RWPE1 (cell line): Measurements from ENCODE around the gene LRMDA.
A peak's percentile ranks its signal among the peaks of the same experiment; 100 is the strongest.

Source experiments
- CTCF ChIA-PET: fragments of 350-600 bp; sonication (Branson Sonifier 250); formaldehyde crosslinking; extraction: SDS; loops from one replicate; lab custom pipeline; 2021; lab: Yijun Ruan, JAX
- POLR2A ChIA-PET: fragments of 400-600 bp; formaldehyde crosslinking; extraction: SDS; loops from one replicate; lab custom pipeline; 2020; ENCODE audit warnings: antibody characterized with exemption; ENCODE audit not compliant: low non-redundant PET; lab: Yijun Ruan, JAX
- DNase-seq: peaks from one replicate; pipeline ENCODE4 v3.0.0; 2012; ENCODE audit warnings: low spot score
- H3K27ac ChIP-seq: fragments of 450-650 bp; 2 replicates; pipeline ENCODE4 v1.5.1; 2017
- TF ChIP-seq, protein P1 (sequence below): fragments of 450-650 bp; conservative IDR thresholded peaks from 2 replicates; pipeline ENCODE4 v1.5.1; 2017; ENCODE audit warnings: low read depth, mild to moderate bottlenecking

LRMDA gene

GRCh38 chr10:75902816-75903215 lies 471.4 kb downstream of the LRMDA start:
- ChIA-PET CTCF (interaction anchor here (0.5 kb wide), 1 partner anchor 458 kb away, joined by 4 read pairs; no protein-coding TSS in a partner anchor), POLR2A (no interaction called here)
- TF ChIP-seq, protein P1, sequence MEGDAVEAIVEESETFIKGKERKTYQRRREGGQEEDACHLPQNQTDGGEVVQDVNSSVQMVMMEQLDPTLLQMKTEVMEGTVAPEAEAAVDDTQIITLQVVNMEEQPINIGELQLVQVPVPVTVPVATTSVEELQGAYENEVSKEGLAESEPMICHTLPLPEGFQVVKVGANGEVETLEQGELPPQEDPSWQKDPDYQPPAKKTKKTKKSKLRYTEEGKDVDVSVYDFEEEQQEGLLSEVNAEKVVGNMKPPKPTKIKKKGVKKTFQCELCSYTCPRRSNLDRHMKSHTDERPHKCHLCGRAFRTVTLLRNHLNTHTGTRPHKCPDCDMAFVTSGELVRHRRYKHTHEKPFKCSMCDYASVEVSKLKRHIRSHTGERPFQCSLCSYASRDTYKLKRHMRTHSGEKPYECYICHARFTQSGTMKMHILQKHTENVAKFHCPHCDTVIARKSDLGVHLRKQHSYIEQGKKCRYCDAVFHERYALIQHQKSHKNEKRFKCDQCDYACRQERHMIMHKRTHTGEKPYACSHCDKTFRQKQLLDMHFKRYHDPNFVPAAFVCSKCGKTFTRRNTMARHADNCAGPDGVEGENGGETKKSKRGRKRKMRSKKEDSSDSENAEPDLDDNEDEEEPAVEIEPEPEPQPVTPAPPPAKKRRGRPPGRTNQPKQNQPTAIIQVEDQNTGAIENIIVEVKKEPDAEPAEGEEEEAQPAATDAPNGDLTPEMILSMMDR = no peak
- no peak overlapping the region for H3K27ac ChIP-seq
- no peak for DNase-seq

- ChIA-PET POLR2A (no interaction called here), CTCF (interaction anchor here (0.7 to 1.2 kb wide), 2 partner anchors 352 to 501 kb away, joined by 3 read pairs; no protein-coding TSS in a partner anchor)
- TF ChIP-seq, protein P1 = no peak
- DNase-seq = no peak
- no peak overlapping the region for H3K27ac ChIP-seq
Observed at GRCh38 chr10:75904499-75905283, 473.3 kb downstream of the LRMDA start.

- no peak for DNase-seq
- H3K27ac ChIP-seq = no peak overlapping the region
- ChIA-PET POLR2A (no interaction called here), CTCF (interaction anchor here (0.7 to 1.3 kb wide), 3 partner anchors 353 to 505 kb away, joined by 3 read pairs; no protein-coding TSS in a partner anchor)
- TF ChIP-seq, protein P1 = no peak
Observed at GRCh38 chr10:75905490-75905889, 474.1 kb downstream of the LRMDA start.

DNA sequence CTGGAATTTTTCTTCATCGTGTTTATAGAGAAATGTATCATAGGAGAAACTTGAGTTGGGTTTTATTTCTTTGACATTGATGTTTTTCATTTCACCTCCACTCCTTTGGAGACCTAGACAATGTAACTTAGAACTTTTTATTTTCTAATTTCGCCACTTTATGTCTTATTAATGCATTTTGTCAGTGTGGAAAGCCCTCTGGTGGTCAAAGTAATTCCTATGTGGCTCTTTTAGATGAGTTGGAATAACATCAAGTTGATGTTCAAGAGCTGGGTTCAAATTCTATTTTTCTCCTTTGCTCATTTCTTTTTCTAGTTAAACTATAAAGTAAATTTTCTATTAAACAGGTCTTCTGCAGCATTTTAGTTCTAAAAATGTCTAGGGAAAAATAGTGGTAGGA lies 478.6 kb downstream of the LRMDA start:
- peak; percentile 9 for DNase-seq
- TF ChIP-seq, protein P1 = peak; percentile 50
- no peak overlapping the region for H3K27ac ChIP-seq
- CTCF ChIA-PET = interaction anchor here (0.5 to 3.1 kb wide), 8 partner anchors 12 to 637 kb away, joined by 3 to 16 read pairs (median 3); no protein-coding TSS in a partner anchor
- POLR2A ChIA-PET = no interaction called here

GRCh38 chr10:75911426-75911825 lies 480.0 kb downstream of the LRMDA start:
- ChIA-PET POLR2A (no interaction called here), CTCF (interaction anchor here (0.5 to 3.1 kb wide), 5 partner anchors 8 to 512 kb away, joined by 3 to 16 read pairs (median 3); no protein-coding TSS in a partner anchor)
- TF ChIP-seq, protein P1 = no peak
- H3K27ac ChIP-seq = no peak overlapping the region
- DNase-seq = peak; percentile 46

DNA sequence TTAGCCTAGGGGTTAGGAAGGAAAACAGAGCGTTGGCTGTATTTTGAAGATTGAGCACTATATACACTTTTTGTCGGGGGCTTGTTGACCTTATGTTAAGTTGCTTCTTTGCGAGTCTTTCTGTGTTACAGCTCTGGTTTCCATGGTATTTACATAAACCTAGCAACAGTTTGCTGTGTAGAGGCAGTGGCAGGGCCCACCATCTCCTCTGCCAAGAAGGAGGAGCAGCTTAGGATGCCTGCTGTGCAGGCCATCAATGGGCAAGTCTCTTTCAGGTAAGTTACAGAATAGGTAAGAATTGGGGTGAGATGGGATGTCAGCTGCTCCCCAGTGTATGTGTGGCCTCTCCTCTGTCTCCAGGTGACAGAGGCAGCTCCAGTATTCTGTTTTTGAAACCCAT lies 485.5 kb downstream of the LRMDA start:
- H3K27ac ChIP-seq = no peak overlapping the region
- TF ChIP-seq, protein P1 = no peak
- ChIA-PET CTCF (interaction anchor here (0.7 kb wide), 1 partner anchor 18 kb away, joined by 5 read pairs; no protein-coding TSS in a partner anchor), POLR2A (no interaction called here)
- DNase-seq = no peak
